HEK293 (cell line): ENCODE data around the gene PSMB11.
A peak's percentile ranks its signal among the peaks of the same experiment; 100 is the strongest.

Source experiments
- CTCF ChIA-PET: fragments of 350-600 bp; formaldehyde crosslinking; extraction: SDS; loops from one replicate; lab custom pipeline; 2021; ENCODE audit warnings: antibody characterized with exemption; lab: Yijun Ruan, JAX
- POLR2A ChIA-PET: fragments of 300-600 bp; formaldehyde crosslinking; extraction: SDS; loops from one replicate; lab custom pipeline; 2020; ENCODE audit warnings: antibody characterized with exemption, inconsistent platforms; lab: Yijun Ruan, JAX
- H3K27ac ChIP-seq: fragments of 200-500 bp; sonication (Bioruptor generic); 2 replicates; pipeline ENCODE4 v1.5.1; 2014; ENCODE audit warnings: low read depth, low read length, control low read depth, inconsistent platforms; ENCODE audit errors: extremely low read depth
- H3K36me3 ChIP-seq, 2 experiments: fragments of 200-500 bp in 1 of 2; sonication (Bioruptor generic) in 1 of 2; 1 replicate in 1 of 2; 2 replicates in 1 of 2; pipeline ENCODE4 v1.5.1; 2014 to 2017; ENCODE audit warnings: inconsistent platforms in 2 of 2, low read length in 2 of 2; ENCODE audit not compliant: control insufficient read depth in 2 of 2, insufficient read depth in 1 of 2
- H3K4me1 ChIP-seq: fragments of 200-500 bp; sonication (Bioruptor generic); 2 replicates; pipeline ENCODE4 v1.5.1; 2014; ENCODE audit warnings: mild to moderate bottlenecking, low read length, inconsistent platforms; ENCODE audit not compliant: control insufficient read depth, insufficient read depth
- H3K4me3 ChIP-seq: 2 replicates; pipeline ENCODE4 v1.5.1; 2011; ENCODE audit warnings: low read depth, mild to moderate bottlenecking, control low read depth, low read length, moderate library complexity
- H3K9me3 ChIP-seq: fragments of 200-500 bp; sonication (Bioruptor generic); 2 replicates; pipeline ENCODE4 v1.5.1; 2014; ENCODE audit warnings: low read depth, low read length, inconsistent platforms; ENCODE audit not compliant: control insufficient read depth, insufficient read depth
- EGR2 ChIP-seq: fragments of 450-650 bp; formaldehyde crosslinking; IDR thresholded peaks from 2 replicates; pipeline ENCODE4 v1.5.1; 2016; ENCODE audit warnings: low read depth, missing biosample characterization, missing genetic modification characterization
- FEZF1 ChIP-seq: fragments of 450-650 bp; formaldehyde crosslinking; IDR thresholded peaks from 2 replicates; pipeline ENCODE4 v1.5.1; 2016; ENCODE audit warnings: missing biosample characterization, missing genetic modification characterization
- GFI1B ChIP-seq: fragments of 450-650 bp; formaldehyde crosslinking; IDR thresholded peaks from 2 replicates; pipeline ENCODE4 v1.5.1; 2016; ENCODE audit warnings: missing biosample characterization, missing genetic modification characterization
- PRDM10 ChIP-seq: fragments of 450-650 bp; formaldehyde crosslinking; IDR thresholded peaks from 2 replicates; pipeline ENCODE4 v1.5.1; 2016; ENCODE audit warnings: missing biosample characterization, missing genetic modification characterization
- PRDM6 ChIP-seq: fragments of 450-650 bp; formaldehyde crosslinking; IDR thresholded peaks from 2 replicates; pipeline ENCODE4 v1.5.1; 2017; ENCODE audit warnings: missing biosample characterization, missing genetic modification characterization
- RBAK ChIP-seq: fragments of 450-650 bp; formaldehyde crosslinking; IDR thresholded peaks from 2 replicates; pipeline ENCODE4 v1.5.1; 2016; ENCODE audit warnings: missing biosample characterization, missing genetic modification characterization
- SP7 ChIP-seq: fragments of 450-650 bp; formaldehyde crosslinking; IDR thresholded peaks from 2 replicates; pipeline ENCODE4 v1.5.1; 2016; ENCODE audit warnings: missing biosample characterization, missing genetic modification characterization
- ZBTB44 ChIP-seq: fragments of 450-650 bp; IDR thresholded peaks from 2 replicates; pipeline ENCODE4 v1.5.1; 2018; ENCODE audit warnings: missing biosample characterization, mild to moderate bottlenecking, missing genetic modification characterization
- ZIC2 ChIP-seq: fragments of 450-650 bp; formaldehyde crosslinking; IDR thresholded peaks from 2 replicates; pipeline ENCODE4 v1.5.1; 2016; ENCODE audit warnings: missing biosample characterization, missing genetic modification characterization
- ZNF112 ChIP-seq: fragments of 450-650 bp; formaldehyde crosslinking; IDR thresholded peaks from 2 replicates; pipeline ENCODE4 v1.5.0; 2017; ENCODE audit warnings: missing biosample characterization, missing genetic modification characterization
- ZNF184 ChIP-seq: fragments of 450-650 bp; IDR thresholded peaks from 2 replicates; pipeline ENCODE4 v1.5.1; 2018; ENCODE audit warnings: missing biosample characterization, mild to moderate bottlenecking, missing genetic modification characterization
- ZNF214 ChIP-seq: fragments of 450-650 bp; formaldehyde crosslinking; IDR thresholded peaks from 2 replicates; pipeline ENCODE4 v1.5.1; 2017; ENCODE audit warnings: missing biosample characterization, mild to moderate bottlenecking, missing genetic modification characterization, borderline replicate concordance
- ZNF423 ChIP-seq: fragments of 450-650 bp; formaldehyde crosslinking; IDR thresholded peaks from 2 replicates; pipeline ENCODE4 v1.5.1; 2016; ENCODE audit warnings: missing biosample characterization, missing genetic modification characterization
- ZNF449 ChIP-seq: fragments of 450-650 bp; formaldehyde crosslinking; IDR thresholded peaks from 2 replicates; pipeline ENCODE4 v1.5.1; 2017; ENCODE audit warnings: missing biosample characterization, mild to moderate bottlenecking, missing genetic modification characterization, moderate library complexity
- ZNF529 ChIP-seq: fragments of 450-650 bp; formaldehyde crosslinking; IDR thresholded peaks from 2 replicates; pipeline ENCODE4 v1.5.1; 2017; ENCODE audit warnings: missing genetic modification characterization, missing biosample characterization; ENCODE audit not compliant: insufficient replicate concordance
- ZNF558 ChIP-seq: fragments of 450-650 bp; formaldehyde crosslinking; IDR thresholded peaks from 2 replicates; pipeline ENCODE4 v1.5.1; 2016; ENCODE audit warnings: missing biosample characterization, missing genetic modification characterization
- ZNF660 ChIP-seq: fragments of 450-650 bp; IDR thresholded peaks from 2 replicates; pipeline ENCODE4 v1.5.1; 2018; ENCODE audit warnings: missing biosample characterization, mild to moderate bottlenecking, missing genetic modification characterization
- ZNF670 ChIP-seq: fragments of 450-650 bp; formaldehyde crosslinking; IDR thresholded peaks from 2 replicates; pipeline ENCODE4 v1.5.1; 2016; ENCODE audit warnings: missing biosample characterization, missing genetic modification characterization, low read depth
- ZNF777 ChIP-seq: fragments of 450-650 bp; formaldehyde crosslinking; IDR thresholded peaks from 2 replicates; pipeline ENCODE4 v1.5.1; 2017; ENCODE audit warnings: missing biosample characterization, missing genetic modification characterization, borderline replicate concordance
- ZNF843 ChIP-seq: fragments of 450-650 bp; formaldehyde crosslinking; IDR thresholded peaks from 2 replicates; pipeline ENCODE4 v1.5.1; 2016; ENCODE audit warnings: missing biosample characterization, missing genetic modification characterization
- ZSCAN4 ChIP-seq: fragments of 450-650 bp; formaldehyde crosslinking; IDR thresholded peaks from 2 replicates; pipeline ENCODE4 v1.5.1; 2017; ENCODE audit warnings: missing biosample characterization, missing genetic modification characterization

The PSMB11 gene

GRCh38 chr14:23006544-23007419 lies 35.2 kb upstream of the PSMB11 start (continued):
- TF ChIP-seq ZSCAN4 (tag by site-specific recombination) = 0 out of 2 replicates have a peak, but pooled peaks have one; percentile 15
- TF ChIP-seq PRDM10 = peak; percentile 83; the same call in 1 of the 2 replicates
- TF ChIP-seq SP7 (tag by site-specific recombination) = peak; percentile 86
- TF ChIP-seq ZNF660 (tag by site-specific recombination) = peak; percentile 77
- no peak for TF ChIP-seq ZNF214 (tag by site-specific recombination)
- TF ChIP-seq ZBTB44 (tag by site-specific recombination) = no peak
- no peak for TF ChIP-seq PRDM6
- TF ChIP-seq ZIC2 (tag by site-specific recombination) = peak; percentile 37; the same call in 1 of the 2 replicates
- no peak for TF ChIP-seq ZNF558 (tag by site-specific recombination)
- peak; percentile 87 for TF ChIP-seq ZNF423 (tag by site-specific recombination)
- no peak for TF ChIP-seq GFI1B (tag by site-specific recombination)
- TF ChIP-seq ZNF112 (tag by site-specific recombination) = no peak
- TF ChIP-seq ZNF843 = peak; percentile 45; the same call in 1 of the 2 replicates

- Histone ChIP-seq H3K27ac (no peak overlapping the region), H3K9me3 (no peaks in the 10 kb centered on the region), H3K36me3 (no peaks in the 10 kb centered on the region), H3K4me3 (no peak overlapping the region), H3K4me1 (peaks cover 8% of the 10 kb centered on the region; the same call in 1 of the 2 replicates)
- ChIA-PET CTCF (interaction anchor here (0.6 to 4.0 kb wide), 4 partner anchors 14 to 23 kb away, joined by 3 to 53 read pairs (median 4); no protein-coding TSS in a partner anchor), POLR2A (interaction anchor here (1.1 to 3.5 kb wide), 2 partner anchors 32 to 51 kb away, joined by 5 to 20 read pairs; no protein-coding TSS in a partner anchor)
- TF ChIP-seq FEZF1 (tag by site-specific recombination) (peak; percentile 12; the same call in 1 of the 2 replicates), EGR2 (tag by site-specific recombination) (no peak), ZNF529 (tag by site-specific recombination) (no peak), ZNF184 (tag by site-specific recombination) (no peak), PRDM6 (peak; percentile 61), ZNF670 (tag by site-specific recombination) (no peak), ZNF449 (tag by site-specific recombination) (no peak), ZNF777 (tag by site-specific recombination) (no peak), RBAK (tag by site-specific recombination) (no peak)
Observed at GRCh38 chr14:23008831-23009230, 33.2 kb upstream of the PSMB11 start.
